GM19468 (cell line): ENCODE measurements around the gene COX7A2L.
"Not testable (repeated sequence)": the region's sequence is repeated elsewhere in the genome, so short reads cannot be mapped to it uniquely, and the experiment has no call there.

Experiments used
- ATAC-seq: cut with Tn5 transposase; IDR thresholded peaks from one replicate; pipeline ENCODE4 v1.9.1; 2021; ENCODE audit warnings: mild to moderate bottlenecking, moderate library complexity, moderate number of reproducible peaks; ENCODE audit not compliant: unreplicated experiment; ENCODE audit errors: extremely low read depth

Gene COX7A2L

DNA sequence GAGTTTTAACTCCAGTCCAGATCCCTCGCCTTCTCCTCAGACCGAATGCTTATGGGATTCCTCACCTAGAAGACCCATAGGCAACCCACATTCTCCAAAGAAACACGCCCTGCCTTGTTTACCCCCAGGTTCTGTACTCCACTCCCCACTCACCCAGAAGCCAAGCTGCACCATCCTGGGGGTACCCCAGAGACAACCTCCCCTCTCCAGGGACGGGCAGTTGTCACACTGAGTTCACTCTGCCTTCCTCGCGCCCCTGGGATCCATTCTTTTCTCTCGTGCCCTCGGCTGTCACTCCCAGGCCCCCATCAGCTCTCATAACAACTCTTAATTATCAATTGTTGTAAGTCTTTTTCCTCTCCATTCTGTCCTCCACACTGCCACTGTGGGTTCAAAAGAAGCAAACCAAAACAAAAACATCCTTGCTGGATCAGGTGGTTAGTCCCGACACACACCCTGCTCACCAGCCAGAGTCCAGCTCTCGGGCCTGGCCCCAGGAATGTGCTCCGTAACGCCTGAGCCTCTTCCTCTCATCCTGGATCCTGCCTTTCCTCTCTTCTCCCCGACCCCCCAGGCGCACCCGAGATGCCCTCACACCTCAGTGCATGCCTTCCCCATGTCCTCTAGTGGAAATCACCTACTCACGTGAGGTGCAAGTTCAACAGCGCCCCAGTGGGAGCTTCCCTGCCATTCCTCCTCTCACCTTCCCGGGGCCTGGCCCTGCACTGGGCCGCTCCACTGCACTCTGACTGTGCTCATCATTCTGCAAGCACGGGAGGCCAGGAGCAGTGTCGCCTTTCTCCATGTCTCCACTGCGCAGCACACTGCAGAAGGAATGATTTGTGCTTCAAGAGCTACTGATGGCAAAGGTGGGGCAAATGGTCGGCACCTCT, 20.7 kb downstream of the COX7A2L start:
- no peak for ATAC-seq

- ATAC-seq = no peak
Measured at GRCh38 chr2:42339191-42339912, 21.7 kb downstream of the COX7A2L start.

- ATAC-seq = no peak
Measured at GRCh38 chr2:42338567-42339190, 22.3 kb downstream of the COX7A2L start.

DNA sequence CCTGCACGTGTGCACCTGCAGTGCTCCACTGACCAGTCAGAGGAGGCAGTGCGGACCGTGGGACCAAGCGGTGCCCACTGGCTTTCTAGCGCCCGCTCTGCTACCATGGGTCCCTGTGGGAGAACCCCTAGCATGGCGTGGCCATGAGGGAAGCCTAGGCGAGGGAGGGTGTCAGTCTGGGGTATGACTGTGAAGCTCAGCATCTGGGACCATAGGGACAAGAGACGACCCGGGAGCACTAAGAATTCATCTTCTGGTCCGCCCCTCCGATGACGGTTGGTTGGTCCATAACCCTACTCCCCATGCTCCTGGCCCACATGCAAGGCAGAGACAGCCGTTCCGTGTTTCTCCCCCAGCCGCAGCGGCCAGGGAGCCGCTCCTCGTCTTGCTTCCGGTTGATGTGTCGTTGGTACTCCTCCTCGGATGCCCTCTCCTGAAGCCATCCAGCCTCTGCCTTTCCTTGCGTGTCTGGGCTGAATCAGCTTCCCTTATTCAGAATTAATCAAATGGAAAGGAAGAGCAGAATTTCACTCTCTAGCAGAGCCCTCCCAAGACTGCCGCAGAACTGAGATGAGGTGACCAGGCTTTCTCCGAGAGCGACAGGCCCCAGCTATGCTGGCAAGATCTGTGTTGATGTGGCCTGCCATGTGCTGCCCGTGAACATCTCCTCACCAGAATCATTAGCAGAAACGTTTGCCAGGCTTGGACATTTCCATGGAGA, 23.0 kb downstream of the COX7A2L start:
- no peak for ATAC-seq

- ATAC-seq = no peak
Measured at GRCh38 chr2:42337356-42337820, 23.6 kb downstream of the COX7A2L start.

- no peak for ATAC-seq
Measured at GRCh38 chr2:42336361-42336965, 24.6 kb downstream of the COX7A2L start.

DNA sequence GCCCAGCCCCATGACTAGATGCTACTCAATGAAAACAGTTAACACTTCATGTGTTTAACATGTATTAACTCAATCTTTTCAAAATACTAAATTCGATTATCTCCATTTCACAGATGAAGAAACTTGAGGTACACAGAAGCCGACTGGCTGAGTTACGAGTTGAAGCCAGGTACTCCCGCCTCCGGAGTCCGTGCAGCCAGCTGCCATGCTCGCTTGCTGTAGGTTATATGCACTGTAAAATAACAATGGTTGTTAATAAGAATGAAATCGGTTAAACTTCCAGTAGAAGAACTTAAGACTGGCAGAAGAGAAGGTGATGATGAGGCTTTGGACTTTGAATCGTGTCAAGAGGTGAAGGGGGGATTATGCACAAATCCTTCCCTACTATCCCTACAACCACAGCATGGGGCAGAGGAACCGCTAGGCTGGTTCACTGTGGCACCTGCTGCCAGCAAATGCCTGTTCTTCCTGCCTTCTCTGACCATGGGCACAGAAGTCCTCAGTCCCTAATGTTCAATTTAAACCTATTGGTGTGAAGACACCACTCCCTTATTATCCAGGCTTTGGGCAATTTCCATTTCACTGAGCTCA, 25.4 kb downstream of the COX7A2L start:
- no peak for ATAC-seq

DNA sequence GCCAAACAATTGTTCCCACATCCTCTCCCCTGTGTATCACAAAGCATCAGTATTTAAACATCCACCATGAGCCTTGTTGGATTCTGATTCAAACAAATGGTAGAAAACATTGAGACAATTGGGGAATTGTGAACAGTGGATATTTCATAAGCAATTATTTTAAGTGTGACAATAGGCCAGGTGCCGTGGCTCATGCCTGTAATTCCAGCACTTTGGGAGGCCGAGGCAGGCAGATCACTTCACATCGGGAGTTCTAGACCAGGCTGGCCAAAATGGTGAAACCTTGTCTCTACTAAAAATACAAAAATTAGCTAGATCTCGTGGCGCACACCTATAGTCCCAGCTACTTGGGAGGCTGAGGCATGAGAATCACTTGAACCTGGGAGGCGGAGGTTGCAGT, 26.2 kb downstream of the COX7A2L start:
- ATAC-seq = not testable (repeated sequence)

DNA sequence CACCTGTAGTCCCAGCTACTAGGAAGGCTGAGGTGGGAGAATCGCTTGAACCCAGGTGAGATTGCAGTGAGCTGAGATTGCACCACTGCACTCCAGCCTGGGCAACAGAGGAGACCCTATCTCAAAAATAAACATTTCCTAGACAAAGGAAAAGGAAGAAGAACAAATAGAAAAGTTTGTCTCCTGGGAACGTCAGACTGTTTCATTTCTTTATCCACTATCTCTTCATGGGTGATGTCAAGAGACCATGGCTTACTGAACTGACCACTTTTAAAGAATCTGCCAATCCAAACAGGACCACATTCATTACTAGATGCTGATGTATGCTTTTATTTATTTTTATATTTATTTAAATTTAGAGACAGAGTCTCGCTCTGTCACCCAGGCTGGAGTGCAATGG, 26.8 kb downstream of the COX7A2L start:
- no peak for ATAC-seq

GRCh38 chr2:42333579-42333978, 27.4 kb downstream of the COX7A2L start:
- no peak for ATAC-seq

- no peak for ATAC-seq
Measured at GRCh38 chr2:42332575-42332974, 28.4 kb downstream of the COX7A2L start.

- no peak for ATAC-seq
Measured at GRCh38 chr2:42331569-42332284, 29.3 kb downstream of the COX7A2L start.

- ATAC-seq = no peak
Measured at GRCh38 chr2:42329736-42330135, 31.3 kb downstream of the COX7A2L start.

DNA sequence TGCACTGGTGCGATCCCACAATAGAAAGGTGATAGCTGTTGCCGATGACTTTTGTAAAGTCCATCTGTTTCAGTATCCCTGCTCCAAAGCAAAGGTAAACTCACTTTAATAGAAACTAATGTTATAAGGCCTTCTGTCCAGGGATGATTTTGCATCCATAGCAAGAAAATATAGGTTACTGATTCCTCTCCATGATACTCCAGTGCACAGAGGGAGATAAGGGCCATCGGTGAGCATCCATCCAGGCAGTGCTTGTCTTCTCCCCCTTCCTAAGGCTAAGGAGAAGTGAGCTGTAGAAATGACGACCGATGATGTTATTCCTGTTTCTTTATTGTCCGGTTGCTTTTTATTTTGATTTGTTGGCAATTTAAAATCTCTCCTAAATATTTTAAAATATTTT, 32.1 kb downstream of the COX7A2L start:
- no peak for ATAC-seq

DNA sequence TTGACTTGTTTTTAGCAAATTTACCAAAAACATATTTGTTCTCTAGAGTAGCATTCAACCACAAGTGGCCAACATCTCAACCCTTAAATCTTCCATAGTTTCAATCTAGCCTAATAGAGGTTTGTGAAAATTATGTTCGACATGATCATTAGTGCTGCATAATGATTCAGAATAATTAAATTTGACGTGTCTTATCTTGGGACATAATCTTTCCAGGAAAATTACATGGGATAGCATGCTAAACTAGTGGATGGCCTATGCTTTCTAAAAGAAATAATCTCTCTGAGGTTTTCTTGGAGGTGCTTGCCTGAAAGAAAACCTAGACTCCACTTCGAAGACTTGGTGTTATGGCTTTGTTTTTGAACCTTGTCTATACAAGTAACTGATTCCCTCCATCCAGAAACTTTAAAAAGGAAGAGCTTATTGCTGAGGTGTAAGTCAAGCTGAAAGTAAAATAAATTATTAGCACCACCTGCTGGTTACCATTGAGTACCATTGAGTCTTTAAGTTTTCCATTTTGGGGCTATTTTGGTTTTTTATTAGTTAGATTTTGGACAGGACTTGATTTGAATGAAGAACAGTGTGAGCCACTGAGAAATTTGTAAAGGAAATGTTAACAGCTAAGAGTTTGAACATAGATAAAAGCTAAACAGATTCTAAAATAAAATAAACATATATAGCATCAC, 32.7 kb downstream of the COX7A2L start:
- ATAC-seq = no peak

- no peak for ATAC-seq
Measured at GRCh38 chr2:42327125-42327524, 33.9 kb downstream of the COX7A2L start.

GRCh38 chr2:42325609-42326008, 35.4 kb downstream of the COX7A2L start:
- no peak for ATAC-seq

GRCh38 chr2:42324949-42325348, 36.1 kb downstream of the COX7A2L start:
- no peak for ATAC-seq
